CD14-positive monocyte (primary cell): Measurements from ENCODE around the gene ATXN1. TPM values are rescaled to one million over a fixed set of nuclear protein-coding genes. Genes with fewer than 3 reads are reported as not detected.

Experiments
- DNase-seq, 3 donors: peaks; one replicate each; pipeline ENCODE4 v3.0.0-alpha.2; 2011 to 2022
- H2AFZ ChIP-seq: 2 replicates; pipeline ENCODE4 v1.6.0; 2012; ENCODE audit warnings: mild to moderate bottlenecking, low read depth, low read length, inconsistent platforms; ENCODE audit not compliant: insufficient read depth, poor library complexity, severe bottlenecking
- H3K27ac ChIP-seq, 2 donors: 1 replicate in 1 of 2; 2 replicates in 1 of 2; pipeline ENCODE4 v1.5.1; 2012 to 2013; ENCODE audit warnings: low read length in 2 of 2, control low read depth in 1 of 2, inconsistent platforms in 1 of 2, low read depth in 1 of 2, mild to moderate bottlenecking in 1 of 2
- H3K27me3 ChIP-seq, 2 donors: one replicate each; pipeline versions ENCODE4 v1.6.0 to v1.6.1; 2011 to 2013; ENCODE audit warnings: low read length in 2 of 2; ENCODE audit not compliant: control insufficient read depth in 2 of 2, insufficient read depth in 2 of 2
- H3K36me3 ChIP-seq, 2 donors: replicated peaks in 1 of 2; 1 replicate in 1 of 2; 2 replicates in 1 of 2; pipeline versions ENCODE4 v1.5.1 to v1.6.1; 2012 to 2013; ENCODE audit warnings: low read length in 2 of 2, control low read depth in 1 of 2, inconsistent platforms in 1 of 2, mild to moderate bottlenecking in 1 of 2; ENCODE audit not compliant: insufficient read depth in 2 of 2, control insufficient read depth in 1 of 2
- H3K4me1 ChIP-seq, 2 donors: 1 replicate in 1 of 2; 2 replicates in 1 of 2; pipeline versions ENCODE4 v1.5.1 to v1.6.1; 2012 to 2013; ENCODE audit warnings: low read length in 2 of 2, control low read depth in 1 of 2, inconsistent platforms in 1 of 2, mild to moderate bottlenecking in 1 of 2, moderate library complexity in 1 of 2; ENCODE audit not compliant: insufficient read depth in 2 of 2, control insufficient read depth in 1 of 2
- H3K4me2 ChIP-seq: replicated peaks from 2 replicates; pipeline ENCODE3; 2012; ENCODE audit warnings: low read length, moderate library complexity, mild to moderate bottlenecking; ENCODE audit not compliant: poor library complexity, severe bottlenecking; ENCODE audit errors: extremely low read depth
- H3K4me3 ChIP-seq, 3 experiments: fragments of 200-600 bp in 1 of 3; sonication (generic) in 1 of 3; replicated peaks in 1 of 3; 1 replicate in 2 of 3; 2 replicates in 1 of 3; pipeline ENCODE4 v1.5.1; 2011 to 2013; ENCODE audit warnings: low read length in 3 of 3, mild to moderate bottlenecking in 3 of 3, control low read depth in 2 of 3, low read depth in 2 of 3, inconsistent platforms in 1 of 3, moderate library complexity in 1 of 3
- H3K79me2 ChIP-seq: 2 replicates; pipeline ENCODE4 v1.6.0; 2012; ENCODE audit warnings: mild to moderate bottlenecking, control low read depth, inconsistent platforms, low read length, moderate library complexity; ENCODE audit not compliant: insufficient read depth
- H3K9ac ChIP-seq: 2 replicates; pipeline ENCODE4 v1.6.0; 2017; ENCODE audit warnings: low read length, mild to moderate bottlenecking; ENCODE audit not compliant: insufficient read depth, poor library complexity, severe bottlenecking
- H3K9me3 ChIP-seq, 2 donors: replicated peaks in 1 of 2; 1 replicate in 1 of 2; 2 replicates in 1 of 2; pipeline versions ENCODE4 v1.5.1 to v1.6.1; 2012 to 2013; ENCODE audit warnings: low read length in 2 of 2, control low read depth in 1 of 2; ENCODE audit not compliant: control insufficient read depth in 1 of 2, insufficient read depth in 1 of 2
- H4K20me1 ChIP-seq: 2 replicates; pipeline ENCODE4 v1.6.0; 2012; ENCODE audit warnings: mild to moderate bottlenecking, low read length, control low read depth, moderate library complexity; ENCODE audit not compliant: insufficient read depth
- H3K27ac Mint-ChIP-seq, 7 donors: one replicate each; pipeline ENCODE4 v1.8.0; 2020; ENCODE audit warnings: mild to moderate bottlenecking in 7 of 7, mixed read lengths in 7 of 7, moderate library complexity in 6 of 7, inconsistent platforms in 2 of 7
- H3K27me3 Mint-ChIP-seq, 3 donors: one replicate each; pipeline ENCODE4 v1.8.0; 2021 to 2022; ENCODE audit warnings: low read depth in 3 of 3, mild to moderate bottlenecking in 3 of 3, mixed read lengths in 3 of 3, moderate library complexity in 3 of 3, inconsistent platforms in 1 of 3
- H3K36me3 Mint-ChIP-seq, 2 donors: one replicate each; pipeline ENCODE4 v1.8.0; 2020; ENCODE audit warnings: mixed read lengths in 2 of 2, inconsistent platforms in 1 of 2, mild to moderate bottlenecking in 1 of 2
- H3K4me1 Mint-ChIP-seq: one replicate; pipeline ENCODE4 v1.8.0; 2020; ENCODE audit warnings: mild to moderate bottlenecking, mixed read lengths
- H3K4me3 Mint-ChIP-seq, 2 donors: one replicate each; pipeline ENCODE4 v1.8.0; 2020; ENCODE audit warnings: mild to moderate bottlenecking in 2 of 2, mixed read lengths in 2 of 2, moderate library complexity in 1 of 2
- H3K9me3 Mint-ChIP-seq, 7 donors: one replicate each; pipeline ENCODE4 v1.8.0; 2020 to 2022; ENCODE audit warnings: mixed read lengths in 7 of 7, mild to moderate bottlenecking in 6 of 7, moderate library complexity in 6 of 7, inconsistent platforms in 2 of 7
- CTCF ChIP-seq: fragments of 200-600 bp; IDR thresholded peaks from one replicate; pipeline ENCODE4 v1.8.0; 2022; ENCODE audit warnings: antibody characterized with exemption, mild to moderate bottlenecking
- WGBS: methylation state at CpG from one replicate; pipeline ENCODE4 v1.1.5; 2013; ENCODE audit warnings: missing lambda C conversion rate; ENCODE audit not compliant: insufficient coverage; 5-methylcytosine and 5-hydroxymethylcytosine counted together
- intact Hi-C, 2 donors: fragments of 100-400 bp; cut with micrococcal nuclease; formaldehyde crosslinking; loops; one replicate each; pipeline versions ENCODE4 v1.15.0 to v1.15.1; 2023
- polyA plus RNA-seq, 3 donors: library from polyadenylated mRNA; depleted of rRNA in 1 of 3; unstranded in 2 of 3; stranded (reverse) in 1 of 3; fragments of 300-500 nt in 2 of 3; fragments of >200 nt in 1 of 3; fragmentation: Illumina TruSeq in 2 of 3; gene quantifications; 1 replicate in 2 of 3; 2 replicates in 1 of 3; pipeline ENCODE4 v1.2.3, GENCODE V29; 2012 to 2021

ATXN1 gene
- polyA plus RNA-seq, 3 donors = 8.8 to 19.1 (median 10.9) TPM

- no peak for DNase-seq
- no peaks in the 10 kb centered on the region for H3K27me3 ChIP-seq
- H3K9me3 ChIP-seq = no peaks in the 10 kb centered on the region
- Mint-ChIP-seq H3K27ac (peak overlapping the region; percentile 96 to 99 (median 98)), H3K4me1 (peaks cover 61% of the 10 kb centered on the region), H3K27me3 (peaks cover 0 to 2% (median 0%) of the 10 kb centered on the region in 3 donors), H3K4me3 (peak overlapping the region; percentile 0 to 68), H3K36me3 (peaks cover 14 to 16% of the 10 kb centered on the region in 2 donors), H3K9me3 (no peaks in the 10 kb centered on the region)
- peak overlapping the region; percentile 87 to 97 for H3K27ac ChIP-seq
- H3K36me3 ChIP-seq = peaks cover 0 to 3% of the 10 kb centered on the region in 2 donors
- no peak for TF ChIP-seq CTCF
- peak overlapping the region; percentile 61 for H3K9ac ChIP-seq
- H3K4me1 ChIP-seq = peaks cover 44 to 54% of the 10 kb centered on the region in 2 donors
- peaks cover 71% of the 10 kb centered on the region for H3K79me2 ChIP-seq
- no peak overlapping the region for H2AFZ ChIP-seq
- WGBS = 92% methylated on average over 6 of the region's 9 CpGs
- H3K4me3 ChIP-seq = peak overlapping the region in 1 of 3 experiments; percentile 63
- peaks cover 16% of the 10 kb centered on the region for H4K20me1 ChIP-seq
- intact Hi-C loops = loop anchor here (2.0 to 5.0 kb wide), 4 partner anchors 15 to 49 kb away; no protein-coding TSS in a partner anchor
- H3K4me2 ChIP-seq = peak overlapping the region; percentile 68
These were observed 47.7 kb downstream of the ATXN1 start for GRCh38 chr6:16713597-16713996.

- Histone ChIP-seq H3K27me3 (no peaks in the 10 kb centered on the region), H3K4me2 (peak overlapping the region; percentile 68), H3K79me2 (peaks cover 74% of the 10 kb centered on the region), H3K27ac (peak overlapping the region; percentile 87 to 97), H4K20me1 (peaks cover 10% of the 10 kb centered on the region), H3K4me1 (peaks cover 44 to 54% of the 10 kb centered on the region in 2 donors), H3K9me3 (no peaks in the 10 kb centered on the region), H3K4me3 (peak overlapping the region; percentile 12 to 63 (median 63)), H2AFZ (no peak overlapping the region), H3K36me3 (peaks cover 0 to 3% of the 10 kb centered on the region in 2 donors), H3K9ac (peak overlapping the region; percentile 61)
- peaks cover 58% of the 10 kb centered on the region for H3K4me1 Mint-ChIP-seq
- peak; percentile 88 to 98 (median 95) for DNase-seq
- H3K9me3 Mint-ChIP-seq = no peaks in the 10 kb centered on the region
- H3K27ac Mint-ChIP-seq = peak overlapping the region; percentile 96 to 99 (median 98)
- TF ChIP-seq CTCF = peak; percentile 60
- peak overlapping the region in 1 of 2 donors; percentile 80 for H3K4me3 Mint-ChIP-seq
- peaks cover 0 to 2% (median 0%) of the 10 kb centered on the region in 3 donors for H3K27me3 Mint-ChIP-seq
- H3K36me3 Mint-ChIP-seq = peaks cover 14 to 16% of the 10 kb centered on the region in 2 donors
- WGBS = 0% methylated on average over 1 of the region's 7 CpGs
- intact Hi-C loops = loop anchor here (2.0 to 5.0 kb wide), 4 partner anchors 16 to 50 kb away; no protein-coding TSS in a partner anchor
These were observed 48.3 kb downstream of the ATXN1 start for GRCh38 chr6:16712931-16713484.
